GM12873 (cell line): ENCODE results near the gene NCR1.

ENCODE experiments used
- CTCF ChIP-seq: IDR thresholded peaks from 2 replicates; pipeline ENCODE4 v1.5.1; 2012; ENCODE audit warnings: low read depth, mild to moderate bottlenecking, moderate library complexity, low read length, control low read depth; ENCODE audit not compliant: insufficient read depth; ENCODE audit errors: missing control alignments

The NCR1 gene

GRCh38 chr19:54906819-54907218 is 871 bp downstream of the NCR1 start:
- TF ChIP-seq CTCF, result no peak

GRCh38 chr19:54916822-54917221 is 10.9 kb downstream of the NCR1 start:
- no peak for TF ChIP-seq CTCF

GRCh38 chr19:54918499-54918898 is 12.6 kb downstream of the NCR1 start:
- TF ChIP-seq CTCF, result no peak

- TF ChIP-seq CTCF, result peak; percentile 41
Observed at GRCh38 chr19:54919646-54920563, 14.0 kb downstream of the NCR1 start.

GRCh38 chr19:54921082-54921481 is 15.1 kb downstream of the NCR1 start:
- no peak for TF ChIP-seq CTCF

- no peak for TF ChIP-seq CTCF
Observed at GRCh38 chr19:54923276-54923675, 17.3 kb downstream of the NCR1 start.

- no peak for TF ChIP-seq CTCF
Observed at GRCh38 chr19:54928299-54928698, 22.4 kb downstream of the NCR1 start.
